Neuronal stem cell (in vitro differentiated cells): ENCODE results near the gene SFMBT2.
A peak's percentile ranks its signal among the peaks of the same experiment; 100 is the strongest.

Experiments used
- DNase-seq: peaks from one replicate; pipeline ENCODE4 v3.0.0-alpha.2; 2013; ENCODE audit warnings: low spot score
- H2AFZ ChIP-seq: one replicate; pipeline ENCODE4 v1.6.1; 2013; ENCODE audit warnings: mild to moderate bottlenecking, low read length, inconsistent platforms
- H2AK5ac ChIP-seq: 2 replicates; pipeline ENCODE4 v1.6.1; 2013; ENCODE audit warnings: low read depth, mild to moderate bottlenecking, inconsistent platforms, low read length, moderate library complexity, mixed read lengths
- H2BK120ac ChIP-seq: 2 replicates; pipeline ENCODE4 v1.6.1; 2013; ENCODE audit warnings: low read depth, mild to moderate bottlenecking, inconsistent platforms, low read length, moderate library complexity, mixed read lengths
- H2BK12ac ChIP-seq: one replicate; pipeline ENCODE4 v1.6.1; 2013; ENCODE audit warnings: low read length, inconsistent platforms
- H2BK15ac ChIP-seq: 2 replicates; pipeline ENCODE4 v1.6.1; 2013; ENCODE audit warnings: mild to moderate bottlenecking, low read length, inconsistent platforms, mixed read lengths
- H2BK5ac ChIP-seq: one replicate; pipeline ENCODE4 v1.6.1; 2013; ENCODE audit warnings: inconsistent platforms, mild to moderate bottlenecking, low read length, moderate library complexity
- H3K14ac ChIP-seq: one replicate; pipeline ENCODE4 v1.6.1; 2013; ENCODE audit warnings: low read length, inconsistent platforms
- H3K18ac ChIP-seq: 2 replicates; pipeline ENCODE4 v1.6.1; 2013; ENCODE audit warnings: low read length, inconsistent platforms
- H3K23ac ChIP-seq: 2 replicates; pipeline ENCODE4 v1.6.1; 2013; ENCODE audit warnings: low read depth, mild to moderate bottlenecking, mixed read lengths, low read length, inconsistent platforms; ENCODE audit not compliant: poor library complexity
- H3K27ac ChIP-seq: replicated peaks from 3 replicates; pipeline ENCODE4 v1.5.1; 2013; ENCODE audit warnings: low read length, inconsistent platforms
- H3K27me3 ChIP-seq, 3 experiments: 2 replicates each; pipeline ENCODE4 v1.6.1; 2013; ENCODE audit warnings: low read length in 3 of 3, mild to moderate bottlenecking in 2 of 3, inconsistent platforms in 1 of 3, low read depth in 1 of 3, mixed read lengths in 1 of 3, moderate library complexity in 1 of 3; ENCODE audit not compliant: control insufficient read depth in 3 of 3, insufficient read depth in 3 of 3
- H3K36me3 ChIP-seq, 2 donors: replicated peaks in 1 of 2; 2 replicates each; pipeline ENCODE4 v1.6.1; 2013; ENCODE audit warnings: low read length in 2 of 2; ENCODE audit not compliant: control insufficient read depth in 2 of 2, insufficient read depth in 2 of 2
- H3K4ac ChIP-seq: 2 replicates; pipeline ENCODE4 v1.6.1; 2013; ENCODE audit warnings: inconsistent platforms, mild to moderate bottlenecking, low read length, moderate library complexity
- H3K4me1 ChIP-seq, 2 donors: 1 replicate in 1 of 2; 2 replicates in 1 of 2; pipeline ENCODE4 v1.6.1; 2013; ENCODE audit warnings: low read length in 2 of 2, low read depth in 1 of 2; ENCODE audit not compliant: control insufficient read depth in 2 of 2, insufficient read depth in 1 of 2
- H3K4me2 ChIP-seq: one replicate; pipeline ENCODE4 v1.6.1; 2013; ENCODE audit warnings: mild to moderate bottlenecking, low read length, inconsistent platforms; ENCODE audit not compliant: insufficient read depth, poor library complexity, severe bottlenecking
- H3K4me3 ChIP-seq, 2 donors: 2 replicates each; pipeline ENCODE4 v1.5.1; 2013; ENCODE audit warnings: low read length in 2 of 2, mild to moderate bottlenecking in 2 of 2, inconsistent platforms in 1 of 2, moderate library complexity in 1 of 2
- H3K79me1 ChIP-seq: one replicate; pipeline ENCODE4 v1.6.1; 2013; ENCODE audit warnings: low read depth, mild to moderate bottlenecking, inconsistent platforms, low read length, moderate library complexity
- H3K9ac ChIP-seq: one replicate; pipeline ENCODE4 v1.6.1; 2013; ENCODE audit warnings: mild to moderate bottlenecking, low read depth, low read length, inconsistent platforms; ENCODE audit not compliant: poor library complexity
- H3K9me3 ChIP-seq, 2 donors: replicated peaks in 1 of 2; 2 replicates each; pipeline versions ENCODE3 to v1.6.1; 2013; ENCODE audit warnings: low read length in 2 of 2, mild to moderate bottlenecking in 2 of 2, inconsistent platforms in 1 of 2, low read depth in 1 of 2, mixed read lengths in 1 of 2, moderate library complexity in 1 of 2; ENCODE audit not compliant: control insufficient read depth in 2 of 2, insufficient read depth in 1 of 2
- H4K8ac ChIP-seq: one replicate; pipeline ENCODE4 v1.6.1; 2013; ENCODE audit warnings: low read depth, mild to moderate bottlenecking, inconsistent platforms, low read length, moderate library complexity
- H4K91ac ChIP-seq: one replicate; pipeline ENCODE4 v1.6.1; 2013; ENCODE audit warnings: low read length, low read depth, mild to moderate bottlenecking, inconsistent platforms; ENCODE audit not compliant: poor library complexity
- WGBS, 2 donors: extraction: QIAGEN DNeasy Blood & Tissue Kit; methylation state at CpG; one replicate each; pipeline ENCODE4 v1.1.7; 2013; ENCODE audit warnings: missing lambda C conversion rate in 2 of 2, mixed read lengths in 1 of 2; ENCODE audit not compliant: insufficient read length in 2 of 2, insufficient replicate concordance in 1 of 2; ENCODE audit errors: extremely low coverage in 2 of 2; 5-methylcytosine and 5-hydroxymethylcytosine counted together

The SFMBT2 gene

DNA sequence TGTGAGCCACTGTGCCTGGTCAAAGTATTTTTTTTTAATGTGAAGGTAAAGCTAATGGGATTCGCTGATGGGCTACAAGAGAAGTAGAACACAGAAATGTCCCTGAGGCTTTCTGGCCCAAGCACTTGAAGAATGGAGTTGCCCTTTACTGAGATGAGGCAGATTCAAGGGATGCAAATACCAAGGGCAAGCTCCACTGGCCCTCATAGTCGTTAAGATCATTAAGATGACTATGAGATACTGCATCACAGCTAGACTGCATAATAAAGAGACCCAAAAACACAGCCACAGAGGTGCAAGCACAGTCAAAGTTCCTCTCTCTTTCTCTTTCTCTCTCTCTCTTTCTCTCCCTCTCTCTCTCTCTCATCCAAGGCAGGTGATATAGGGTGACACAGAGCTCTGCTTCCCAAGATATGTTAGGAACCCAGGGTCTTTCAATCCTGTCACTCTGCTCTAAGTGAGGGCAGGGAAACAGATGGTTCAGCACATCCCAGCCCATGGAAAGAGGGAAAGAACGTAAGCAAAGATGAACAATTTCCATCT is 117.4 kb downstream of the SFMBT2 start:
- Histone ChIP-seq H4K8ac (no peak overlapping the region), H2AK5ac (no peak overlapping the region), H4K91ac (no peak overlapping the region), H3K4me2 (no peak overlapping the region), H2BK15ac (no peak overlapping the region), H3K14ac (no peak overlapping the region), H3K27me3 (no peaks in the 10 kb centered on the region), H2BK5ac (no peak overlapping the region), H3K23ac (no peak overlapping the region), H3K4me3 (no peak overlapping the region), H2BK120ac (no peak overlapping the region), H3K9ac (no peak overlapping the region), H3K4me1 (peaks cover 0 to 3% of the 10 kb centered on the region in 2 donors), H2AFZ (no peak overlapping the region), H3K4ac (no peak overlapping the region), H3K18ac (no peak overlapping the region), H2BK12ac (no peak overlapping the region), H3K36me3 (no peaks in the 10 kb centered on the region), H3K9me3 (peaks cover 0 to 3% of the 10 kb centered on the region in 2 donors), H3K79me1 (no peaks in the 10 kb centered on the region), H3K27ac (no peak overlapping the region)
- DNase-seq, result no peak
- WGBS, 2 donors, result no CpG with 5 or more reads among the region's 3 CpGs

DNA sequence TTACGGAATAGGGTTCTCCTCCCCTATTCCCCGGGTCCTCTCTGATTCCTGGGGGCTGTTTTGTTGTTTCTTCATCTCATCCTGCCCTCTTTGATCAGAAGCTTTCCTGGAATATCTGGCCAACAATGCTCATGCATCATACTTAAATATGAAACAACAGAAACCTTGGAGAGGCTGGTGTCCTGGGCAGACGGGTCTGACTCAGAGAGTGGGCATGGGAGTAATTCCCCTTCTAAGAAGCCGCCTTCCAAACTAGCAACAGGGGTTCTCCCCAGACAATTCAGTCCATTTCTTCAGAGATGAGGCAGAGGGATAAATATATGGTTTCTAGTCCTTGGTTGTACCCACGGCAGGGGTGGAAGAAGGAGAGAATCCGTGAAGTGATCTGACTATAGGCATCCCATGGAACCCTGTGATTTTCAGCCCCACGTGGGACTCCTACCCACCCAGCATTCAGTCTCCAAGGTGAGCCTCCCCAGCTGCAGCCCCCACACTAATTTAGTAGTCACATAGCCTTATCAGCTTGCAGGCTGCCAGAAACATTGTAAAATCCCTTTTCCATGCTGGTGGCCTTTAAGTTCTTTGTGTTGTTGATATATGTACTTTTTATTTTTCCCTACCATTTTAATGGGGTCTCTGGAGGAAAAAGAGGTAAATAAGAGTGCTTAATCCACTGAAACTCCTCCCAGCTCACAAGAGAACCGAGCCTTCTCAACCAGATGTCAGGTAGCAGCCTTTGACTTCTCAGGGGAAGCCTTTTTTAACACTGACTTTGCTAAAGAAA is 119.2 kb downstream of the SFMBT2 start:
- H3K4me1 ChIP-seq, result no peaks in the 10 kb centered on the region
- no peak overlapping the region for H2BK12ac ChIP-seq
- H3K18ac ChIP-seq, result no peak overlapping the region
- no peak overlapping the region for H2AK5ac ChIP-seq
- H3K79me1 ChIP-seq, result no peaks in the 10 kb centered on the region
- no peak overlapping the region for H4K8ac ChIP-seq
- no peak for DNase-seq
- H3K9ac ChIP-seq, result no peak overlapping the region
- no peak overlapping the region for H2AFZ ChIP-seq
- no peak overlapping the region for H3K27ac ChIP-seq
- no peak overlapping the region for H3K23ac ChIP-seq
- no peak overlapping the region for H3K4me2 ChIP-seq
- no CpG with 5 or more reads among the region's 8 CpGs for WGBS, 2 donors
- H4K91ac ChIP-seq, result no peak overlapping the region
- H2BK15ac ChIP-seq, result no peak overlapping the region
- H3K9me3 ChIP-seq, result no peaks in the 10 kb centered on the region
- no peak overlapping the region for H3K4ac ChIP-seq
- H2BK5ac ChIP-seq, result no peak overlapping the region
- H3K14ac ChIP-seq, result no peak overlapping the region
- H2BK120ac ChIP-seq, result no peak overlapping the region
- no peaks in the 10 kb centered on the region for H3K27me3 ChIP-seq
- no peaks in the 10 kb centered on the region for H3K36me3 ChIP-seq
- H3K4me3 ChIP-seq, result no peak overlapping the region

DNA sequence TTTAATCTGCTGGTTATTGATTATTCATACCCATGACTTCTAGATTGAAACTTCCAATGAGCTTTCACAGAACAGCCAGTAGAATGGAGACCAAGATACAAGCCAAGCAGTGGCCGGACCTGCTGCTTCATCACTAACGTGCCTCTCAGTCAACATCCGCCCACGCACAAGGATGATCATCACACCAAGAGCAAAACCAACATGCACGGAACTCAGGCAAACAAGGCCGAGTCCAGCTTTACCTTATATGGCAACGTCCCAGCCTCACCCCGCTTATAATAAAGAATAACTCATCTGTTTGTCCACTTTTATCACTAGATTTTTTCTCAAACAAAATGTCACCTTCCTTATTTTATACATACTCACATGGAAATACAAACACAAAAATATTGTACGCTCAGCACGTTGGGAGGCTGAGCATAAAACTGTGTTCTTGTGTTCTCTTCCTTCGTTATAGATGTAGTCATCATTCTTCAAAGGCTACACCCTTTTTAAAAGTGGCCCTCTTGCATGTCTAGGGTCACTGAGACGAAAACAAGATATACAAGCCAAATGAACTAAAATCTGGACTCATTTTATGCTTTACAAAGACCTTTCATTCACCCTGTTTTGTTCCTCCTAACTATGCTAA is 122.7 kb downstream of the SFMBT2 start:
- H3K14ac ChIP-seq, result no peak overlapping the region

DNA sequence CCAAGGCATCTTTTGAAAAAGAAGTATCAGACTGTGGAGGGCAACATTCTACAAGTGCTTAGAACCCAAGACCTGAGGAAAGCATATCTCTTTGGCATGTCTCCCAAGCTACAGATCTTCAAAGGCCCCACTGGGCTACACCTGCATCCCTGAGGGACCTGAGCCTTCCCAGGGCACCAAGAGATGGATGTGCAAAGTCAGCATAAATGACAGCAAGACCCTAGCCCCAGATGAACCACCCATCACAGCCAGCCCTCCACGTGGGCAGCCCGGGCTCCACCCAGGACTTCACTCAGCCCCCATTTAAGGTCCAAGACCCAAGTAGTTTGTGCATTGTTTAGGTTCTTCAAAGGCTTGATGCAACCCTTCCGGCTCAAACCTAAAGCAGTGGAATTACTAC is 123.5 kb downstream of the SFMBT2 start:
- H2BK12ac ChIP-seq, result no peak overlapping the region
- H3K27ac ChIP-seq, result no peak overlapping the region
- H2AK5ac ChIP-seq, result no peak overlapping the region
- no peak overlapping the region for H4K91ac ChIP-seq
- WGBS, 2 donors, result no CpG with 5 or more reads among the region's 3 CpGs
- H4K8ac ChIP-seq, result no peak overlapping the region
- H3K4ac ChIP-seq, result no peak overlapping the region
- no peak overlapping the region for H2BK5ac ChIP-seq
- no peaks in the 10 kb centered on the region for H3K36me3 ChIP-seq
- H3K4me2 ChIP-seq, result no peak overlapping the region
- H3K14ac ChIP-seq, result no peak overlapping the region
- H3K79me1 ChIP-seq, result no peaks in the 10 kb centered on the region
- H3K4me3 ChIP-seq, result no peak overlapping the region
- no peaks in the 10 kb centered on the region for H3K27me3 ChIP-seq
- H2BK15ac ChIP-seq, result no peak overlapping the region
- no peak overlapping the region for H3K18ac ChIP-seq
- no peak for DNase-seq
- no peak overlapping the region for H3K23ac ChIP-seq
- no peaks in the 10 kb centered on the region for H3K9me3 ChIP-seq
- H3K4me1 ChIP-seq, result no peaks in the 10 kb centered on the region
- H2BK120ac ChIP-seq, result no peak overlapping the region
- H2AFZ ChIP-seq, result no peak overlapping the region
- H3K9ac ChIP-seq, result no peak overlapping the region

More for the DNA sequence above, 122.7 kb downstream of the SFMBT2 start:
- Histone ChIP-seq H2BK15ac (no peak overlapping the region), H3K27ac (no peak overlapping the region), H3K4me1 (no peaks in the 10 kb centered on the region), H4K91ac (no peak overlapping the region), H3K36me3 (no peaks in the 10 kb centered on the region), H3K27me3 (no peaks in the 10 kb centered on the region), H2BK120ac (no peak overlapping the region), H3K79me1 (no peaks in the 10 kb centered on the region), H3K4ac (no peak overlapping the region), H2AFZ (no peak overlapping the region), H2AK5ac (no peak overlapping the region), H3K9me3 (no peaks in the 10 kb centered on the region), H2BK12ac (no peak overlapping the region), H4K8ac (no peak overlapping the region), H3K18ac (no peak overlapping the region), H3K23ac (no peak overlapping the region), H2BK5ac (no peak overlapping the region), H3K4me2 (no peak overlapping the region), H3K4me3 (peak overlapping the region in 1 of 2 donors; percentile 65), H3K9ac (no peak overlapping the region)
- no peak for DNase-seq
- WGBS, 2 donors, result no CpG with 5 or more reads among the region's 12 CpGs
